ENCODE measurements around the gene ZNF430.

DNA sequence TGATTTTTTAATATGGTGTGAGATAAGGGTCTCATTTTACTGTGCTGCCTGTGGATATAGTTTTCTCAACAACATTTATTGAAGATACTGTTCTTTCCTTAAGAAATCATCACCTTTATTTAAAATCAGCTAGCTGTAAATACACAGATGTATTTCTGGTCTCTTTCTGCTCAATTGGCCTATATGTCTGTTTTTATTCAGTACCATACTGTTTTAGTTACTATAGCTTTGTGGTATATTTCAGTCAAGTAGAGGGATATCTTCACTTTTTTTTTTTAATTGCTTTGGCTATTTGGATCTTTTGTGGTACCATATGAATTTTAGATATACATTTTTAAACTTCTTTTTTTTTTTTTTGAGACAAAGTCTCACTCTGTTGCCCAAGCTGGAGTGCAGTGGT is 44.9 kb downstream of the ZNF430 start:
- TF ChIP-seq SIN3A (IDR thresholded peaks at IDR 0.05; ENCODE audit: borderline replicate concordance, insufficient read depth, low read length) (no peak), POLR2AphosphoS5 (IDR thresholded peaks at IDR 0.05; ENCODE audit: low read depth, low read length) (no peak), TAF1 (IDR thresholded peaks at IDR 0.05; ENCODE audit: borderline replicate concordance, insufficient read depth, low read length) (no peak), FOXP2 (optimal IDR thresholded peaks at IDR 0.05; ENCODE audit: borderline replicate concordance, extremely low read depth, extremely low read length, insufficient read depth) (no peak)
- TF ChIP-seq, protein P1, sequence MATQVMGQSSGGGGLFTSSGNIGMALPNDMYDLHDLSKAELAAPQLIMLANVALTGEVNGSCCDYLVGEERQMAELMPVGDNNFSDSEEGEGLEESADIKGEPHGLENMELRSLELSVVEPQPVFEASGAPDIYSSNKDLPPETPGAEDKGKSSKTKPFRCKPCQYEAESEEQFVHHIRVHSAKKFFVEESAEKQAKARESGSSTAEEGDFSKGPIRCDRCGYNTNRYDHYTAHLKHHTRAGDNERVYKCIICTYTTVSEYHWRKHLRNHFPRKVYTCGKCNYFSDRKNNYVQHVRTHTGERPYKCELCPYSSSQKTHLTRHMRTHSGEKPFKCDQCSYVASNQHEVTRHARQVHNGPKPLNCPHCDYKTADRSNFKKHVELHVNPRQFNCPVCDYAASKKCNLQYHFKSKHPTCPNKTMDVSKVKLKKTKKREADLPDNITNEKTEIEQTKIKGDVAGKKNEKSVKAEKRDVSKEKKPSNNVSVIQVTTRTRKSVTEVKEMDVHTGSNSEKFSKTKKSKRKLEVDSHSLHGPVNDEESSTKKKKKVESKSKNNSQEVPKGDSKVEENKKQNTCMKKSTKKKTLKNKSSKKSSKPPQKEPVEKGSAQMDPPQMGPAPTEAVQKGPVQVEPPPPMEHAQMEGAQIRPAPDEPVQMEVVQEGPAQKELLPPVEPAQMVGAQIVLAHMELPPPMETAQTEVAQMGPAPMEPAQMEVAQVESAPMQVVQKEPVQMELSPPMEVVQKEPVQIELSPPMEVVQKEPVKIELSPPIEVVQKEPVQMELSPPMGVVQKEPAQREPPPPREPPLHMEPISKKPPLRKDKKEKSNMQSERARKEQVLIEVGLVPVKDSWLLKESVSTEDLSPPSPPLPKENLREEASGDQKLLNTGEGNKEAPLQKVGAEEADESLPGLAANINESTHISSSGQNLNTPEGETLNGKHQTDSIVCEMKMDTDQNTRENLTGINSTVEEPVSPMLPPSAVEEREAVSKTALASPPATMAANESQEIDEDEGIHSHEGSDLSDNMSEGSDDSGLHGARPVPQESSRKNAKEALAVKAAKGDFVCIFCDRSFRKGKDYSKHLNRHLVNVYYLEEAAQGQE (IDR thresholded peaks at IDR 0.05; ENCODE audit: insufficient read depth in 1 of 2, low read depth in 2 of 2, low read length in 2 of 2), result no peak

Data from PFSK-1 (cell line).